DMS53 treated with DMSO at 0.1 percent for 48 hours (cell line): Measurements from ENCODE around the gene UBE2D1.

Experiments used
- DNase-seq: peaks from one replicate; lab custom pipeline; 2025; ENCODE audit not compliant: unreplicated experiment; lab: John Stamatoyannopoulos, UW

The UBE2D1 gene

DNA sequence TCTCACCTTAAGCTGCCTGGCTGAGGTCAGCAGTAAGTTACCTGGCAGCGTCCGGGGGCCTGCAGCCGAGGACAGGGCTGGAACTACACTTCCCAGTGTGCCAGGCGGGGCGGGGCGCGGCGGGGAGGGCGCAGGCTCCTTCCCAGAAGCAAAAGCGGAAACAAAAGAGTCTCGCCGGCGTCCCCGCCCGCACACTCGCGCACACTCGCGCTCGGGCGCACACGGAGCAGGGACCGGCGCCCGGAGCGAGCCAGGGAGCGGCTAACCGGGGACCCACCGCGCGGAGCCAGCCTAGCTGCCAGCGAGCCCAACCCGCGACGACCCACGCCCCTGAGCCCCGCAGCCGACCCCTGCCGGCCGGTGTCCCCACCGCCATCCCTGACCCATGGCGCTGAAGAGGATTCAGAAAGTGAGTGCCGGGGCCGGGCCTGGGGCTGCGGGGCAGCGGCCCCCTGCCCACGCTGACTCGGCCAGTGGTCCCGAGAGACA lies at the start of gene UBE2D1:
TSS of gene UBE2D1 (plus strand) at position 190 of the 489 bp plus-strand sequence. CDS start at position 386, 196 bp downstream.
- peak; percentile 82 for DNase-seq

DNA sequence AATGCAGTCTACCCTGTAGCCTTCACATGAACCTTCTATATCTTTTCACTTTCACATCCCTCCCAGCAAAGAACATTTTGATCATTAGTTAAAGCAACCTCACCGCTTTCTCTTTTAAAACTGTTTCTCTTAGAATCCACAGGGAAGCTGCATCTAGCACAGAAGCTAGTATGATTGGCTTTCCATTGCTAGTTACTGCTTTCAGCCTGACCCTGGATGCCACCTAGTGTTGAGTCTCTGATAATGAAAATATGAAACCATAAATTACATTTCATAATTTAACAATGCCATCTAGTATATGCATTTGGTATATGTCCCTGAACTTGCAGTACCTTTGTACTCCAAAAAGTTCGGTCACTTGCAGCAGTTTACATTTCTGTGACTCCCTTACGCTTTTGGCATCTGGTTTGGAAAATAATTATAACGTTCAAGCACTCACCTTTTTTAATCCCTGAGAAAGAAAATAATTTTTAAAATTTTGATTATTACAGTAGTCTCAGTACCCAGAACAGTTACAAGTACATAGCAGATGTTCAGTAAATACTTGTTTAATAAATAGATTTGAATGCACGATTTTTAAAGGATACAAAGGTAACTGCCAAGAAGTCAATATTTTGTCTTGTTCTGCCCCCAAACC lies 43.1 kb upstream of the UBE2D1 start:
- DNase-seq, result peak; percentile 70

DNA sequence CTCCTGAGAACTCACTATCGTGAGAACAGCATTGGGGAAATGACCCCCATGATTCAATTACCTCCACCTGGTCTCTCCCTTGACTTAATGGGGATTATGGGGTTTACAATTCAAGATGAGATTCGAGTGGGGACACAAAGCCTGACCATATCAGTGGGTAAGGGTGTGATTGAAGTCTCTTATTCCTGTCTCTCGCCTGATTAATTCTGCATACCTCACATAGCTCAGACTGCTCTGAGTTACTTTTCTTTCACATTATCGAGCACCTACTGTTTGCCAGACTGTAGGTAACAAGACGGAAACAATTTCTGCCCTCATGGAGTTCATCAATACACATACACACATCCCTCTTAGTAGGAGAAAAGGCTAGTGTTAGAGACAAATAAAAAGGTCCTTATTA lies 40.8 kb upstream of the UBE2D1 start:
- no peak for DNase-seq

DNA sequence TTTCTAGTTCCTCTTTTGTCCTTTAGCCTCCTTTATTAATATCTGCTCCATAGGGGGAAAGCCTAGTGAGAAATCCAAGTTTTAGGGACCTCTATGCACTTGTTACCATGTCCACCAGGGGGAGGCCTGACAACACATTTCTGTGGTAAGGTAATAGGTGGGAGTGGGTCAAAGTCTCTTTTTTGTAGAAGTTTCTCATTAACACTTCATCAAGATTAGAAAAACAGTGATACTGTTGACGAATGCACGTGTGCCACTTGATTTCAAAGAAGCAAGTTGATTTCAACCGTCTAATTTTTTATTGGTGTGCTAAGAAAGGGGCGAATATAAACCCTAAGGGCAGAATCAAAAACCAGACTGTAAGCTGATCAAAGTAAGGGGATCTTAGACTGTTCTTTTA lies 35.2 kb upstream of the UBE2D1 start:
- peak; percentile 80 for DNase-seq

DNA sequence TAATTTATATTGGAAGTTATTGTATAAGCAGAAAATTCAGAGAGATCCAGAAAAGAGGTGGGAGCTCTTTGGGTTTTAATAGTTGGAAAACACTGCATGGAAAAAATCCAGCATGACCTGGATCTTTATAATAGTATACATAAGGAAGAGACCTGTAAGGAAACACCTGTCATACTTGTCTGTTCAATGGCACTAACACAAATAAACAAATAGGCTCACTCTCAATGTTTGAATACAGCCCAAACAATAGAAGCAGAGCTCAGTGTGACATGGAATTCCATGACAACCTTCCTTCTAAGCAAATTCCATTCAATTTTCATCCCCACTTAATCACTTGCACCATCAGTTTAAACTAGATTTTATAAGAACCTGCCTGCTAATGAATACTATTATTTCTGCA lies 34.1 kb upstream of the UBE2D1 start:
- peak; percentile 85 for DNase-seq

DNA sequence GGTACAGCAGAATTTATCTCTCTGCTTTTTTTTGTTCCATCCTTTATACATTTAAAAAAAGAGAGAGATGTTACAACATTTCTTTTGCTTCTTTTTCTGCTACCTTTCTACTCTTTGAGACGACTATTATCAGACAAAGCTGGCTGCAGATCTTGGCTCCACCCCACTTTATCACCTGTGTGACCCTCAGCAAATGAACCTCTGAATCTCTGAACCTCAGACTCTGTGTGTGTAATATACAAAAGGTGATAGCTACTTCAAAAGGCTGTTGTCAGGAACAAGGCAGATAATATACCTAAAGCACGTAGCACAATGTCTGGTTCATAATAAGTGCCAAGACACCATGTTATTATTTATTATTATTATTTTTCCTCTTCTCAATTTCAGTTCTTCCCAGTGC lies 32.6 kb upstream of the UBE2D1 start:
- DNase-seq, result no peak

DNA sequence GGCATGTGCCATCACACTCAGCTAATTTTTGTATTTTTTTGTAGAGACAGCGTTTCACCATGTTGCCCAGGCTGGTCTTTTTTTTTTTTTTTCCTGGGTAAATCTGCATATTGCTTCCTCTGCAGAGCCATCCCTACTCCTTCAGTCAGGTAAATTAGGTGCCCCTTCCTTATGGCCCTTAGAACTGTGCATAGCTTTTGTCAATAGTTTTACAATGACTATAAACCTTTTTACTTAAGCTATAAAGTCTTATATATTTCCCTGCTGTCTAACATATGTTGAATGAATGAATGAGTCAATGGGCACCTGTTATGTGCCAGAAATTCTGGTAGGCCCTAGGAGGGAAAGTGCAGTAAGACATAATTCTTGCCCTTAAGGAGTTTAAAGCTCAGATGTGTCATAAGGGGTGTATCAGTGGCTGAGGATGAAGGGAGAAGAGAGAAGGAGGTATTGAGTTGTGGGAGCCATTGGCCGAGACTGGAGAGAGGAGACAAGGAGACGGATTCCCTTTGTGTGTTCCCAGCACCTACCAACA lies 30.6 kb upstream of the UBE2D1 start:
- no peak for DNase-seq

DNA sequence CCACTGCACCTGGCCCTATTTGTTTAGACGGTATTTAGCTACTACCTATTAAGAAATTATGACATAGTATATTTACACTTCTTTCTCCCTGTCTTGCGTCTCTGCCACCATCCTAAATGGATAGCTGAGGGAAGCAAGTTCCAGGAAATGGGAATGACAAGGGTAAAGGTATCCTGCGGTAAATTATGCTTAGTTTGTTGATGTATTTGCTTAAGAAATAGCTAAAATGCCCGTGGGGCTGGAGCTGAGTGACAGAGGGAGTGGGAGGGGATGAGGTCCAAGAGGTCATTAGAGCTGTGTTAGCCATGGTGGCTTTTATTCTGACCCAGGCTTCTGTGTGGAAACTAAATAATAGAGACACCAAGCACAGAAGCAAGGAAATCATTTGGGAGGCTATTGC lies 29.0 kb upstream of the UBE2D1 start:
- no peak for DNase-seq

DNA sequence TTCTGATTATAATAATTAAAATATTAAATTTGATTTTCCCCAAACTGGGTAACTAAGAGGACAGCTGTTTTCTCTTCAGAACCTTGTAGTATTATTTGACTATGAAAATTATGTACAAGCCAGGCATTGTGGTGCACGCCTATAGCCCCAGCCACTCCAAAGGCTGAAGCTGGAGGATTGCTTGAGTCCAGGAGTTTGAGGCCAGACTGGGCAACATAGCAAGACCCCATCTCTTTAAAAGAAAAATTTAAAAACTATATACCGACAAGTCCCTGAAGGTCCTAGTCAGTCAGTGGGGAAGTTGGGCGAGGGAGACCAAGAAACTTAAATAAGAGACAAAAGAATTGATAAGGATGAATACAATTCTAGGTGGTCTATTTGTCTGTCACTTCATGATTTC lies 27.1 kb upstream of the UBE2D1 start:
- DNase-seq, result no peak

DNA sequence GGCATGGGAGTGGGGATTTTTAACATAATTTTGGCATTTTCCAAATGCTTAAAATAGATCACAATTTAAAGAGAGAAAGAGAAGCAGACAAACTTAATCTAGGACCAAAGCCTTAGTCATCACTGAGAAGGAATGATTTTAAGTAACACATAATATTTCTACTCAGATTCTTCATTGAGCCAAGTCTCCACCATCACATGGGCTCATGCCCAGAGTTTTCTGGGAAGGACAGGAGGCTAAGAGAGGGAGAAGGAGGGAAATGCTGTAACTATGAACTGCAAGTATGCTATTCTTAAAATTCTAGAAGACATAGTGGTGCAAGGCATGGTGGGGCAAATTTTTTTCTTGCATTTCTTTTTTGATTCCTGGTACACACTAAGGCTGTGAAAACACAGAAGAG lies 23.8 kb upstream of the UBE2D1 start:
- DNase-seq, result no peak

DNA sequence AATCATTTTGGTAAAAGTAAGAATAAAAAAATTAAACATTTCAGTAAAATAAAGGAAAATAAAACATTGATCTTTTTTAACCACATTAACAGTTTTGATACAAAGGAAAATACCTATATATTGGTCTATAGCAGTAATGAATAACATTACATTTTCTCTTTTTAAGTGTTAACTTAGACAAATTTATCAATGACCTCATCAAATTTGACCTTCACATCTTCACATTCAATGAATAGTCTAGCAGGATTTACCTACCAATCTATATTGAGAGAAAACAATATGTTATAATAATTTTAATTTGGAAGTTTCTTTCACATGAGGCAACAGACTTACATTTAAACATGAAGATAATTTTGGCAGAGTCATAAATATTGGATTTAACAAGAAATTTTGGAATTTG lies 17.9 kb upstream of the UBE2D1 start:
- no peak for DNase-seq

DNA sequence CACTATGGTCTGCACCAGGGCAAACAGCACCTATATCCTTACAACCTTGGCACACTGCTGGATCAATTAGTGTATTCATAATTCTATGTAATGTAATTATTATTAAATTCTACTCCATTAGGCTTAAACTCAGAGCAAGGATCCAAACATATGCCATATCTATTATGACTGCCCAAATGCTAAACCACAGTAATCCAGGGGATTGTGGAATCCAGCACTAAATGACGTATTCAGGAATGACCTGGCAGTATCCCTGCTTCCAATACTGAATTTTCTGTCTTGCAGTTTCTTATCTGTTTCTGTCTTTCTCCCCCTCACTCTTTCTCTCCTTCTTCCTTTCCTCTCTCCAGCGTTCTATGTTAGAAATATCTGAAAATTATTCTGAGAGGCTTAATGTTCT lies 16.5 kb upstream of the UBE2D1 start:
- no peak for DNase-seq

DNA sequence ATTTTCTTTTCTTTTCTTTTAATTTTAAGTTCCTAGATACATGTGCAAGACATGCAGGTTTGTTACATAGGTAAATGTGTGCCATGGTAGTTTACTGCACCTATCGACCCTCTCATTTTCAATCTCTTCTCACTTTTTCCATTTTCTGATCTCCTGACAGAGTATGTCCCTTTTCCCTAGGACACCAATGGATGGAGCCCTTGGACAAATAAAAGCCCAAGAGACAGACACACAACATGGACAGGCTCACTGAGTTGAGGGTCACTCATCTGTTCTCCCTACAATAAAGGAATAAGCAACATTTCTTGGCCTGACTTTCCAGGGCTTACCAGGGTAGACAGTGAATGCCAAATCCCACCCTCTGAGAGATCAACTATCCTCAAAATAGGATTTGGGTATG lies 15.2 kb upstream of the UBE2D1 start:
- DNase-seq, result no peak

DNA sequence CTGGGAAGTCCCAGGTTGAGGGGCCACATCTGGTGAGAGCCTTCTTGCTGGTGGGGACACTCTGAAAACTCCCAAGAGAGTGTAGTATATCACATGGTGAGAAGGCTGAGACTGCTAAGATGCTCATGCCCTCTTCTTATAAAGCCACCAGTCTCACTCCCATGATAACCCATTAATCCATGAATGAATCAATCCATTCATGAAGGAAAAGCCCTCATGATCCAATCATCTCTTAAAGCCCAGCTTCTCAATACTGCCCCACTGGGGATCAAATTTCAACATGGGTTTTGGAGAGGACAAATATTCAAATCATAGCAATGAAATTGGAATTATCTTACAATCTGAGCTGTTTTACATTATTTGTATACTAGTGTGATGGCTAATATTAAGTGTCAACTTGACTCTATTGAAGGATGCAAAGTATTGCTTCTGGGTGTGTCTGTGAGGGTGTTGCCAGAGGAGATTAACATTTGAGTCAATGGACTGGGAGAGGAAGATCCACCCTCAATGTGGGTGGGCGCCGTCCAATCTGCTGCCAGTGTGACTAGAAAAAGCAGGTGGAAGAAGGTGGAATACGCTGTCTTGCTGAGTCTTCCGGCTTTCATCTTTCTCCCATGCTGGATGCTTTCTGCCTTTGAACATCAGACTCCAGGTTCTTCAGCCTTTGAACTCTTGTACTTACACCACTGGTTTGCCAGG lies 14.3 kb upstream of the UBE2D1 start:
- no peak for DNase-seq

DNA sequence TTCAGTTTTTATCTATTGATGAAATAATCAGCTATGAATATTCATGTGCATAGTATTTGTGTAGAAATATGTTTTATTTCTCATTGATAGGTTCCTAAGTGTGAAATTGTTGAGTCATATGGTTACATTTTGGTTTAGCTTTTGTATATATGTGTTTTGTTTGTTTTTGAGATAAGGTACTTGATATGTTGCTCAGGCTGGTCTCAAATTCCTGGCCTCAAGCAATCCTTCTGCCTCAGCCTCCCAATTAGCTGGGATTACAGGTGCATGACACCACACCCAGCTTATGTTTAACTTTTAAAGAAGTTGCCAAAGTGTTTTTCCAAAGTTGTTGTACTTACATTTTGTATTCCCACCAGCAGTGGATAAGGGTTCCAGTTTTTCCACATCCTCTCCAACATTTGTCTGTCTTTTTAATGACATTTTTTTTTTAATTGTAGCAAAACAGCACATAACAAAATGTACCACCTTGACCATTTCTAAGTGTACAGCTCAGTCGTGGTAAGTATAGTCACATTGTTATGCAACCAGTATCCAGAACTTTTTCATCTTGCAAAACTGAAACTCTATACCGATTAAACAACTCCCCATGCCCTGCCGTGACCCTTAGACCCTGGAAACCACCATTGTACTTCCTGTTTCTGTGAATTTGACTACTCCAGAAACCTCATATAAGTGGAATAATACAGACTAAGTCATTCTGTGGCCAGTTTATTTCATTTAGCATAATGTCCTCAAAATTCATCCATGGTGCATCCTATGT lies 12.6 kb upstream of the UBE2D1 start:
- peak; percentile 9 for DNase-seq

DNA sequence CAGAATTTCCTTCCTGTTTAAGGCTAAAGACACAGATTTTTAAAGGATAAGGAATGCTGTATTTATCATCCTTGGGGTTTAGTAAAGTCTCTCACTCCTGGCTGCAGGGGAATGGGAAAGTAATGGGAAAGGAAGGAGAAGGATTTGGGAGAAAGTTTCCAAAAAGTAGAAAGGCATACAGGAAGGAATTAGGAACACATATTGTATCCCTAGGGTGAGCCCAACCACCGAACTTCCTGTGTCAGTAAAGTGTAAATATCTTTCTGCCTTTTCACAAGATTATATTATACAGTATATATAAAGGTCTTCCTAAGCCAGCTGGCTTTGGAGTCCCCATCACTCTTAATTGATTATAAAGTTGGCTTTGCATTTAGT lies 12.0 kb upstream of the UBE2D1 start:
- no peak for DNase-seq

DNA sequence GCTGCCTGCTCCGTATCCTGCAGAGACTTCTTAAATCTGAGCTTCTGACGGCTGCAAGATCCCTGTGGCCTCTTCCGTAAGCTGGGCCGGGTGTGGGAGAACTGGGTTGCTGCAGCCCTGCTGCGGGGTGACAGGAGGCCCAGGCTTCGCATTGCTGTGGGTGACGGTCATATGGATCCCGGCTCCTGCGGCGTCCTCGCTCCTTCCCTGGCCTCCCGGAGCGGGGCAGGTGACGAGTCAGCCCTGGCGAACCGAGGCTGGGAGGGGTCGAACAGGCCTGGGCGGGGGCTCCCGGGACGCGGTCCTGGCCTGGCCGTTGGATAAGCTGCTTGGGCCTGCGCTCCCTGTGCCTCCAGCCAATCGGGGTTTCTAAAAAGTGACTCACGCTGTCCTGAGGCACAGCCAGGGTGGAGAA lies 7.8 kb upstream of the UBE2D1 start:
- no peak for DNase-seq

DNA sequence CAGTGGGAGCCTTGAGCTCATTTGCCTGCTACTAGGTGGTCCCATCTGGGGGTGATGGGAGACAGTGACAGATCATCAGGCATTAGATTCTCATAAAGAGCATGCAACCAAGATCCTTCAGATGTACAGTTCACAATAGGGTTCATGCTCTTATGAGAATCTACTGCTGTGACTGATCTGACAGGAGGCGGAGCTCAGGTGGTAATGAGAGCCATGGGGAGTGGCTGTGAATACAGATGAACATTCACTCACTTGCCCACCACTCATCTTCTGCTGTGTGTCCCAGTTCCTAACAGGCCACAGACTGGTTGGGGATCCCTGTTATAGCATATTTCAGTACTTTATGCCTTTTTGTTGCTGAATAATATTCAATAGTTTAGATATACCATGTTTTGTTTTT lies 6.6 kb upstream of the UBE2D1 start:
- no peak for DNase-seq

DNA sequence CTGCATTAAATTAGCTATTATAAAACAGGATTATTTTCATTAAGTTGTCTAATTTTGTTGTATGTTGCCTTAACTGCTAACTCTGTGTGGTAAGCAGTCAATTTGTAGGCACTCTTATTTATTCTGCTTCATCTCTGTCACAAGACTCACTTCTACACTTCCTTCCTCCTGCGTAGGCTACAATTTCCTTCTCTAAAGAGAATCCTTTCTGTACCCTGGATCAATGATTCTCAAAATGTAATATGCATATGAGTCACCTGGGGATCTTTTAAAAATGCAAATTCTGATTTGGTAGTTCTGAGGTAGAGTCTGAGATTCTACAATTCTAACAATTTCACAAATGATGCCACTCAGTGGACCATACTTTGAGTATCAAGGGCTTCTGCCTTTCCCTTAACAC lies 4.4 kb upstream of the UBE2D1 start:
- no peak for DNase-seq

DNA sequence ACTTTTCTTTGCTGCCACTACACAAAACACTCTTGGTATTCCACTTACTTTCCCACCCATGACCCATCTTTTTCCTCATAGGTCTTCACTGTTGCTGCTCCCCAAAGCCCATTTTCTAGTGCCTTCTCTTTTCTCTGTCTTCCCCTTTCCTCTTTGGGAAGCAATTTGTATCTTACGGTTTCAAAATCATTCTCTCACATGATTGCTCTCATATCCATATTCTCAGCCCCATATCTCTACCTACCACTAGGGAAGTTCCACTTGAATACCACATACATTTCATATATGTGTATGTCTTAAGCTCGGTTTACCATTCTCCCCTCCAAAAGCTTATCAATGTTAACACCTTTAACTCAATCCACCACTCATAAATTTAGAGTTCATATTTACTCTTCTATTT lies 3.2 kb upstream of the UBE2D1 start:
- DNase-seq, result no peak

DNA sequence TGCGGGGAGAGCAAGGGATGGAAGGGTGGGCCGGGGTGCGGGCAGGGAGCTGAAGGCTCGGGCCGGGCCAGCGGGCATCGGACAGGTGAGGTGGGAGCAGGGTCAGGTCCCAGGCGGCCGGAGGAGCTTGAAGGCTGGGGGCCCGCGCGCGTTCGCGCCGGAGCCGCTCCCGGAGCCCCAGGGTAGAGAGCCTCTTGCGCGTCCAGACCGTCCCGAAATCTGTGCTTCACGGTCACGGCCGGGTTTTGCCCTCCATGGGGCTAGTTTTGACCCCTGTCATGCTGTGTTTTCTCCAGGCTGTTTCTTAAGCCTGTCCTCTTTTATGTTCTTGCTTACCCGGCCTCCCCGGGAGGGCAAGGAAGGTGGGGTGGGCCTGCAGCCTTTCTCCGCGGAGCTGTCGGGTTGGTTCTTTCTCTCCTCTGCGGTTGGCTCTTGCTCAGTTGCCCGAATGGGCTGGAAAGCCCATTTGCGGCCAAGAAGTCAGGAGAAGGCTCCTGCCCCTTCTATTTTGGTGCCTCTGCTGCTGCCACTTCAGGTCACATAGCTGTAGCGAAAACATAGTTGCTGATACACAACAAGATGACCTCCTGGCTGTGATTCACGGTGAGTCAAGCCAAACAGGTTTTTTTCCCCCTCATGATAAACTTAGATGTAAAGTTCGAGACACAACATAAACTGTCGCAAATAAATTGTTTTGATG lies 650 bp downstream of the UBE2D1 start:
- DNase-seq, result no peak
